Mesenchymal stem cell (in vitro differentiated cells and primary cell): Measurements from ENCODE around the gene ADI1.

Source experiments
- DNase-seq: peaks from one replicate; pipeline ENCODE4 v3.0.0-alpha.2; 2013
- H2AFZ ChIP-seq: one replicate; pipeline ENCODE4 v1.6.1; 2013; ENCODE audit warnings: low read depth, mild to moderate bottlenecking, control low read depth, inconsistent platforms, low read length, moderate library complexity
- H2AK5ac ChIP-seq: 2 replicates; pipeline ENCODE4 v1.6.1; 2013; ENCODE audit warnings: low read length, moderate library complexity, mild to moderate bottlenecking, inconsistent platforms; ENCODE audit not compliant: severe bottlenecking
- H2BK120ac ChIP-seq: one replicate; pipeline ENCODE4 v1.6.1; 2013; ENCODE audit warnings: low read depth, mild to moderate bottlenecking, inconsistent platforms, low read length, moderate library complexity
- H2BK12ac ChIP-seq, 2 experiments: one replicate each; pipeline ENCODE4 v1.6.1; 2013; ENCODE audit warnings: inconsistent platforms in 2 of 2, low read length in 2 of 2, mild to moderate bottlenecking in 2 of 2, moderate library complexity in 2 of 2, control low read depth in 1 of 2
- H2BK15ac ChIP-seq: one replicate; pipeline ENCODE4 v1.6.1; 2013; ENCODE audit warnings: mild to moderate bottlenecking, low read depth, inconsistent platforms; ENCODE audit not compliant: poor library complexity, severe bottlenecking
- H2BK5ac ChIP-seq: 2 replicates; pipeline ENCODE4 v1.6.1; 2013; ENCODE audit warnings: low read depth, mild to moderate bottlenecking, low read length, control low read depth, inconsistent platforms; ENCODE audit not compliant: poor library complexity, severe bottlenecking
- H3K14ac ChIP-seq, 2 experiments: one replicate each; pipeline ENCODE4 v1.6.1; 2013; ENCODE audit warnings: inconsistent platforms in 2 of 2, low read length in 2 of 2, control low read depth in 1 of 2, mild to moderate bottlenecking in 1 of 2, moderate library complexity in 1 of 2
- H3K18ac ChIP-seq, 2 experiments: one replicate each; pipeline ENCODE4 v1.6.1; 2013; ENCODE audit warnings: inconsistent platforms in 2 of 2, low read length in 2 of 2, control low read depth in 1 of 2, low read depth in 1 of 2, mild to moderate bottlenecking in 1 of 2
- H3K23ac ChIP-seq, 2 experiments: one replicate each; pipeline ENCODE4 v1.6.1; 2013; ENCODE audit warnings: inconsistent platforms in 2 of 2, low read length in 2 of 2, mild to moderate bottlenecking in 2 of 2, moderate library complexity in 2 of 2, control low read depth in 1 of 2
- H3K27ac ChIP-seq: 2 replicates; pipeline ENCODE4 v1.5.1; 2013; ENCODE audit warnings: mild to moderate bottlenecking, moderate library complexity, low read length, control low read depth, inconsistent platforms; ENCODE audit not compliant: poor library complexity, severe bottlenecking
- H3K27me3 ChIP-seq, 2 experiments: 2 replicates each; pipeline versions ENCODE4 v1.6.1 to v1.7.0; 2013; ENCODE audit warnings: low read length in 2 of 2, mild to moderate bottlenecking in 2 of 2, moderate library complexity in 2 of 2, control low read depth in 1 of 2, inconsistent platforms in 1 of 2; ENCODE audit not compliant: control insufficient read depth in 1 of 2, insufficient read depth in 1 of 2
- H3K36me3 ChIP-seq, 2 experiments: 2 replicates each; pipeline versions ENCODE4 v1.6.1 to v1.7.0; 2013; ENCODE audit warnings: low read length in 2 of 2, control low read depth in 1 of 2, inconsistent platforms in 1 of 2, low read depth in 1 of 2, mild to moderate bottlenecking in 1 of 2; ENCODE audit not compliant: insufficient read depth in 2 of 2, control insufficient read depth in 1 of 2
- H3K4ac ChIP-seq, 2 experiments: one replicate each; pipeline ENCODE4 v1.6.1; 2013; ENCODE audit warnings: inconsistent platforms in 2 of 2, low read length in 2 of 2, mild to moderate bottlenecking in 2 of 2, moderate library complexity in 2 of 2, control low read depth in 1 of 2, low read depth in 1 of 2
- H3K4me1 ChIP-seq: 2 replicates; pipeline ENCODE4 v1.6.1; 2013; ENCODE audit warnings: low read depth, low read length, control low read depth; ENCODE audit not compliant: control insufficient read depth, insufficient read depth
- H3K4me2 ChIP-seq: 2 replicates; pipeline ENCODE4 v1.6.1; 2013; ENCODE audit warnings: low read length, mild to moderate bottlenecking, inconsistent platforms; ENCODE audit not compliant: poor library complexity, severe bottlenecking
- H3K4me3 ChIP-seq, 2 experiments: 2 replicates each; pipeline versions ENCODE4 v1.5.1 to v1.7.0; 2013; ENCODE audit warnings: low read length in 2 of 2, mild to moderate bottlenecking in 2 of 2, control low read depth in 1 of 2, low read depth in 1 of 2; ENCODE audit not compliant: insufficient read depth in 1 of 2
- H3K79me1 ChIP-seq: replicated peaks from 2 replicates; pipeline ENCODE4 v1.6.1; 2013; ENCODE audit warnings: mild to moderate bottlenecking, control low read depth, low read length, inconsistent platforms; ENCODE audit not compliant: poor library complexity, severe bottlenecking
- H3K9ac ChIP-seq: 2 replicates; pipeline ENCODE4 v1.7.0; 2013; ENCODE audit warnings: mild to moderate bottlenecking, low read length, moderate library complexity
- H3K9me3 ChIP-seq: 2 replicates; pipeline ENCODE4 v1.7.0; 2013; ENCODE audit warnings: mild to moderate bottlenecking, low read length; ENCODE audit not compliant: control insufficient read depth
- H4K8ac ChIP-seq: one replicate; pipeline ENCODE4 v1.6.1; 2013; ENCODE audit warnings: inconsistent platforms, mild to moderate bottlenecking, low read length, moderate library complexity
- H4K91ac ChIP-seq: one replicate; pipeline ENCODE4 v1.6.1; 2013; ENCODE audit warnings: mild to moderate bottlenecking, low read length, inconsistent platforms
- WGBS: methylation state at CpG from one replicate; pipeline ENCODE4 v1.1.7; 2013; ENCODE audit warnings: mixed read lengths; 5-methylcytosine and 5-hydroxymethylcytosine counted together

The ADI1 gene

DNA sequence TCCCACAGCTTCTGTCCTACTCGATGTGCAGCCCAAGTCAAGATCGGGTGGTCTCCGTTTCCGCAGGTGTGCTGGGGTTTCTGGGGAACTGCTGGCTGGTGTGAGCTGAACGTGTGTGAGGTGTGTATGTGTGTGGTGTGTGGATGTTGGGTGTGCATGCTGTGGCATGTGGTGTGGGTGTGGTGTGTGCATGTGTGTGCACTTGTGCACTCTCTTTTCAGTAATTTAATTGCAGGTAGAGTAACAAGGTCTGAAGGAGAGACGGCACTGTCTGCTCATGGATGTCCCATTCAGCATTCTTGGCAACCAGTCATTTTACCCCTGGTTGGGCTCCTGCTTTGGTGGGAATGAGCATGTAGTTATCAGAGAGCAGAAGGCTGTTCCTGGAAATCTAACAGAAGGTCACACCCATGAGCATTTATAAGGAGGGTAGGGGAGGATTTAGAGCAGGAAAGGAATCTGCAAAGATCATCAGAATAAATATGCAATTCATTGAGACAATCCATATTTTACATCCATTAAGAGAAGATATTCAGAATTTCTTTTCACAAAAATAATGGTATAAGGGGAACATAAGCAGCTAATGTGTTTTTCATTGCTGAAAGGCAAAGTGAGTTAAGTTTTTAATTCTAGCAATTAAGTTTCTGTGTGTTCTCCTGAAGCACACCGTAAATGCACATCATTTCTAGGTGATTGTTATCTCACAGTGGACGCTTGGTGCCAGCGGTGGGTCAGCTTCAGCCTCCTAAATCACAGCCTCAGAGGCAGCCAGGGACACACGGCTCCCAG lies 60.7 kb downstream of the ADI1 start:
- H3K4ac ChIP-seq, result no peak overlapping the region
- H2BK15ac ChIP-seq, result no peak overlapping the region
- H2BK12ac ChIP-seq, result no peak overlapping the region
- no peak overlapping the region for H3K9ac ChIP-seq
- no peak overlapping the region for H2BK120ac ChIP-seq
- no peak overlapping the region for H3K4me2 ChIP-seq
- H3K9me3 ChIP-seq, result no peaks in the 10 kb centered on the region
- H4K8ac ChIP-seq, result no peak overlapping the region
- H3K4me1 ChIP-seq, result peaks cover 4% of the 10 kb centered on the region
- H3K23ac ChIP-seq, result no peak overlapping the region
- H2AFZ ChIP-seq, result no peak overlapping the region
- WGBS, result 98% methylated on average over 10 of the region's 10 CpGs
- H3K27ac ChIP-seq, result no peak overlapping the region
- H2BK5ac ChIP-seq, result no peak overlapping the region
- H2AK5ac ChIP-seq, result no peak overlapping the region
- H3K27me3 ChIP-seq, result no peaks in the 10 kb centered on the region
- H3K14ac ChIP-seq, result no peak overlapping the region
- no peak overlapping the region for H4K91ac ChIP-seq
- H3K4me3 ChIP-seq, result no peak overlapping the region
- H3K18ac ChIP-seq, result no peak overlapping the region
- DNase-seq, result no peak
- H3K36me3 ChIP-seq, result peaks cover 69% of the 10 kb centered on the region in 2 experiments
- peaks cover 14% of the 10 kb centered on the region for H3K79me1 ChIP-seq

DNA sequence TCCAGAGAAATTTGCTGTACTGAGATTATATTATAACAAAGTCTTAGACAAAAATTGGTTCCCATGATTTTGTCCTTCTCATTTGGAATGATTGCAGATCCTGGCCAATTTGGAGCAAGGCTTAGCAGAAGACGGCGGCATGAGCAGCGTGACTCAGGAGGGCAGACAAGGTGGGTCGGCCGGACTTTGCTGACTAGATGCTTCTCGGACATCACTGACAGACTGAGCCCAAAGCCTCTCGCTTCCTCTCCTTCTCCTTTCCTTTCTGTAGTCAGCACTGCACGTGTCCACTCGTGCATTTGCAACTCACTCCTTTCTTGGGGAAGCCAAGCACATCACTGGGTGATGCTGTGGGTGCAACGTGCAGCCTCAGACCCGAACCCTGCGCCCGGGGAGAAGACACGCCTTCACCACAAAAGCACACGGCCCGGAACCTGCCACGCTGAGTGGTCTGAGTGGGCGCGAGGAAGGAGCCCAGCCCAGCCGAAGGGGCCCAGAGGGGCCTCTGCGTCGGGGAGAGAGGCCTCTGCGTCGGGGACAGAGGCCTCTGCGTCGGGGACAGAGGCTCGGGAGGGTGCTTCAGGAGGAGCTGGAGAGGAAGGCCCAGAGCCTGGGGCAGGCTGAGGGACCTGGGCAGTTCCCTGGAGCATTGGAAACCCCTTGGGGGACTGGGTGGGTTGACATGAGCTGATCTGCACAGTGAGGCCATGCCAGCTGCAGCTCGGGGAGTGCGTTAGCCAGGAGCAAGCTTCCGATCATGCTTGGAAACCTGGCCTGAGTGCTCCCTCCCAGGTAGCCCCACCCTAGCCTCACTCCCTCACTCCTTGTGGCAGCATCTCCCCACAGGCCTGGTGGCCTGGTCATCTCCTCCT lies 61.6 kb downstream of the ADI1 start:
- H3K18ac ChIP-seq, result no peak overlapping the region
- H4K8ac ChIP-seq, result no peak overlapping the region
- H3K36me3 ChIP-seq, result peaks cover 61 to 71% of the 10 kb centered on the region in 2 experiments
- H2BK12ac ChIP-seq, result no peak overlapping the region
- 98% methylated on average over 29 of the region's 30 CpGs for WGBS
- H3K14ac ChIP-seq, result no peak overlapping the region
- no peak overlapping the region for H2BK15ac ChIP-seq
- H3K23ac ChIP-seq, result no peak overlapping the region
- no peaks in the 10 kb centered on the region for H3K9me3 ChIP-seq
- H4K91ac ChIP-seq, result no peak overlapping the region
- no peak overlapping the region for H2AFZ ChIP-seq
- no peak overlapping the region for H2AK5ac ChIP-seq
- H2BK5ac ChIP-seq, result no peak overlapping the region
- no peak overlapping the region for H3K4me2 ChIP-seq
- peaks cover 4% of the 10 kb centered on the region for H3K4me1 ChIP-seq
- DNase-seq, result no peak
- H3K27ac ChIP-seq, result no peak overlapping the region
- H2BK120ac ChIP-seq, result no peak overlapping the region
- H3K9ac ChIP-seq, result no peak overlapping the region
- peaks cover 14% of the 10 kb centered on the region for H3K79me1 ChIP-seq
- H3K27me3 ChIP-seq, result no peaks in the 10 kb centered on the region
- H3K4ac ChIP-seq, result no peak overlapping the region
- no peak overlapping the region for H3K4me3 ChIP-seq

DNA sequence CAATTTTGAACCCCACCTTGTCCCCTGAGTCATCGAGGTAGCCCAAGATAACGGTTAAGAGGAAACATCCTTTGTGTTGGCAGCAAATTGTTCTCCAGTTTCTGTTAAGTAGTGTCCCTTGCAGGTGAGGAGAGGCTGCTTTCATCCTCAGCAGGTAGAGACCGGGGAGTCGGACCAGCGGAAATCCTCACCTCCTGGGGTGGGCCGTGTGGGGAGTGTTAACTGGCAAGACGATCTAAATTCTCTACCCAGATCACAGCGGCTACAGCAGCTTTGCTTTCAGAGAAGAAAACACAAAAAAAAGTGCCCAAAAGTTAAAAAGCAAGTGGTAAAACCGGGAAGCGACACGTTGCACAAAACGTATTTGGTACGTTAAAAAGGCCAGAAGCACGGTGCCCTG lies 63.2 kb downstream of the ADI1 start:
- Histone ChIP-seq H2BK120ac (no peak overlapping the region), H2BK15ac (no peak overlapping the region), H3K23ac (no peak overlapping the region), H2BK12ac (no peak overlapping the region), H3K4me3 (no peak overlapping the region), H3K79me1 (peaks cover 14% of the 10 kb centered on the region), H2AFZ (no peak overlapping the region), H3K27me3 (no peaks in the 10 kb centered on the region), H3K9ac (no peak overlapping the region), H3K18ac (no peak overlapping the region), H3K27ac (no peak overlapping the region), H3K9me3 (no peaks in the 10 kb centered on the region), H3K4me1 (peaks cover 7% of the 10 kb centered on the region), H4K91ac (no peak overlapping the region), H3K4ac (no peak overlapping the region), H4K8ac (no peak overlapping the region), H3K4me2 (no peak overlapping the region), H3K14ac (no peak overlapping the region), H2AK5ac (no peak overlapping the region), H2BK5ac (no peak overlapping the region), H3K36me3 (peaks cover 64 to 69% of the 10 kb centered on the region in 2 experiments)
- 97% methylated on average over 14 of the region's 14 CpGs for WGBS
- DNase-seq, result no peak

DNA sequence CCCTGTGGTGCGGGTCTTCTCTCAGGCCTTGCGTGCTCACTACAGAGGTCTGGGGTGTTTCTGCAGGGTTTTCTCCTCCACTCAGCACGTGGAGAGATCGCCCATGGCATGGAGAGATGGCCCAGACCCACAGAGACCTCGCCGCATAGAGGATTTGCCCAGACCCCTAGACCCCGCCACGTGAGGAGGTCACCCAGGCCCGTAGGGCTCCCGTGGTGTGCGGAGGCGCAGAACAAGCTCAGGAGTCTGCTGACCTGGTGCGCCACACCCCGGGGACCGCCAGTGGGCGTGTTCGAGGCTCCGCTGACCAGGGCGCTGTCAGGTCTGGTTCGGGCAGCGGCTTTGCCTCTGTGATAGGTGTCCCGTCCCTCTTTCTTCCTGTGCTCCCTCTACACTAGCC lies 64.5 kb downstream of the ADI1 start:
- H2BK120ac ChIP-seq, result no peak overlapping the region
- no peak overlapping the region for H2AFZ ChIP-seq
- WGBS, result 96% methylated on average over 20 of the region's 22 CpGs
- H3K4me3 ChIP-seq, result no peak overlapping the region
- no peak overlapping the region for H3K23ac ChIP-seq
- H3K36me3 ChIP-seq, result peaks cover 60 to 71% of the 10 kb centered on the region in 2 experiments
- no peaks in the 10 kb centered on the region for H3K27me3 ChIP-seq
- peaks cover 7% of the 10 kb centered on the region for H3K4me1 ChIP-seq
- no peak overlapping the region for H2BK15ac ChIP-seq
- no peak overlapping the region for H2BK5ac ChIP-seq
- H3K4me2 ChIP-seq, result no peak overlapping the region
- no peak overlapping the region for H3K9ac ChIP-seq
- no peak overlapping the region for H4K91ac ChIP-seq
- no peaks in the 10 kb centered on the region for H3K9me3 ChIP-seq
- H4K8ac ChIP-seq, result no peak overlapping the region
- no peak overlapping the region for H3K18ac ChIP-seq
- no peak overlapping the region for H3K27ac ChIP-seq
- peaks cover 23% of the 10 kb centered on the region for H3K79me1 ChIP-seq
- H2BK12ac ChIP-seq, result no peak overlapping the region
- H3K14ac ChIP-seq, result no peak overlapping the region
- H2AK5ac ChIP-seq, result no peak overlapping the region
- DNase-seq, result no peak
- H3K4ac ChIP-seq, result no peak overlapping the region
